Measurements from ENCODE around the gene DAB2IP. TPM values are rescaled to one million over a fixed set of nuclear protein-coding genes. Genes with fewer than 3 reads are reported as not detected.

The DAB2IP gene
- total and polyA plus RNA-seq, 2 experiments from 2014 or later = 8.9 to 42.8 TPM

DNA sequence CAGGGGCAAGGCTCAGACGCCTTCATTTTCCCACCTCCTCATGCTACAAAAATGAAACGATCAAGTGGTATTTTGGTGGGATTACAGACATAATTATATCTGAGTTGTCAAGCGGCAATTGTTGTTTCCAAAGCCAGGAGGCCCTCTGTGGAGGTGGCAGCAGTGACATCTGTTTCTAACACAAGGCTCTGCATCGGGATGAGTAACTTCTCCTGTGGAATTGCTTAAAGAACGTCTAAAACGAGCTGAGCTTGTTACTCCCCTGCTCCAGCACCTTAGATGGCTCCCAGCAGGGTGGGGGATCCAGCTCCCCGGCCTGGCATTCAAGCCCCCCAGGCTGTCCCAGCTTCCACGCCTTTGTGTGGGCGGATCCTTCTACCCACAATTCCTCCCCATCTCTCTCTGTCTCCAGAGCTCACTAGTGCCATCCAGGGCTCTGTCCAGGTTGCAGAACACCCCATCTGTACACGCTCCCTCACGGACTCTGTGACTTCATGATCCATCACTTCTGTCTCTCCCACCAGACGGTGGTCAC lies 36.8 kb downstream of the DAB2IP start (continued):
- TF ChIP-seq ZNF462 (CRISPR knock-in tag; IDR thresholded peaks at IDR 0.05) (no peak), JUNB (IDR thresholded peaks at IDR 0.05; ENCODE audit: unreplicated experiment) (no peak), NANOG (IDR thresholded peaks at IDR 0.05; ENCODE audit: borderline replicate concordance) (no peak), STAT1 (IDR thresholded peaks at IDR 0.05; ENCODE audit: unreplicated experiment) (no peak), POLR2AphosphoS5 (IDR thresholded peaks at IDR 0.05; ENCODE audit: low read depth) (no peak)

- Histone ChIP-seq H4K20me1 (replicated peaks; ENCODE audit: insufficient read depth) (peaks cover 10% of the 10 kb centered on the region), H3F3A (replicated peaks; ENCODE audit: low read depth) (no peaks in the 10 kb centered on the region), H3K4me2 (no peak overlapping the region), H2AFZ (no peak overlapping the region), H3K36me3 (ENCODE audit: insufficient read depth) (no peaks in the 10 kb centered on the region), H3K27ac (ENCODE audit: low read depth) (no peak overlapping the region), H3K4me3 (no peak overlapping the region), H3K9me2 (ENCODE audit: insufficient read depth) (no peaks in the 10 kb centered on the region), H3K27me3 (ENCODE audit: insufficient read depth) (no peaks in the 10 kb centered on the region), H3K79me2 (replicated peaks; ENCODE audit: insufficient read depth) (no peaks in the 10 kb centered on the region), H3K4me1 (ENCODE audit: insufficient read depth) (peaks cover 10% of the 10 kb centered on the region; the same call in 1 of the 2 replicates)
- DNase-seq (ENCODE audit: low spot score) = no peak
- H3K27ac Mint-ChIP-seq = no peak overlapping the region; the same call in 1 of the 2 replicates
- H3K9me3 Mint-ChIP-seq = no peaks in the 10 kb centered on the region; the same call in 2 of the 3 replicates
- ATAC-seq = no peak
- no peak overlapping the region; the same call in 2 of the 3 replicates for H3K4me3 Mint-ChIP-seq
- H3K4me1 Mint-ChIP-seq = peaks cover 45% of the 10 kb centered on the region
- H3K27me3 Mint-ChIP-seq (ENCODE audit: insufficient read depth, low read depth, poor library complexity) = no peaks in the 10 kb centered on the region
- TF ChIP-seq ETS1 (IDR thresholded peaks at IDR 0.05) = no peak
- no peak for TF ChIP-seq POLR2AphosphoS5 (IDR thresholded peaks at IDR 0.05; ENCODE audit: low read depth)
- TF ChIP-seq ZNF331 (CRISPR knock-in tag; IDR thresholded peaks at IDR 0.05; ENCODE audit: low read depth) = no peak
- no peak for TF ChIP-seq EZH2phosphoT487 (IDR thresholded peaks at IDR 0.05; ENCODE audit: unreplicated experiment)
- H3K36me3 Mint-ChIP-seq (ENCODE audit: low read depth) = peaks cover 5% of the 10 kb centered on the region; the same call in 1 of the 3 replicates
Observed at GRCh38 chr9:121688681-121689080, 37.2 kb downstream of the DAB2IP start.

All from GM23338 (cell line).